Progenitor cell of endocrine pancreas (in vitro differentiated cells): ENCODE results near the gene ABCG5. TPM values are rescaled to one million over a fixed set of nuclear protein-coding genes. Genes with fewer than 3 reads are reported as not detected.

Source experiments
- DNase-seq: peaks from one replicate; pipeline ENCODE4 v3.0.0; 2021; ENCODE audit warnings: low spot score; ENCODE audit not compliant: unreplicated experiment
- H3K27ac Mint-ChIP-seq: 2 replicates; pipeline ENCODE4 v1.8.0; 2021; ENCODE audit warnings: mild to moderate bottlenecking, moderate library complexity, mixed read lengths
- H3K27me3 Mint-ChIP-seq: 2 replicates; pipeline ENCODE4 v1.8.0; 2021; ENCODE audit warnings: mixed read lengths
- H3K36me3 Mint-ChIP-seq: 2 replicates; pipeline ENCODE4 v1.8.0; 2022; ENCODE audit warnings: mixed read lengths; ENCODE audit not compliant: insufficient read depth
- H3K4me1 Mint-ChIP-seq: 2 replicates; pipeline ENCODE4 v1.8.0; 2021; ENCODE audit warnings: low read depth, mixed read lengths
- H3K4me3 Mint-ChIP-seq: 2 replicates; pipeline ENCODE4 v1.8.0; 2021; ENCODE audit warnings: low read depth, mild to moderate bottlenecking, moderate library complexity, mixed read lengths
- H3K9me3 Mint-ChIP-seq: 2 replicates; pipeline ENCODE4 v1.8.0; 2021; ENCODE audit warnings: low read depth, mixed read lengths
- CTCF ChIP-seq: fragments of 200-600 bp; sonication (generic); IDR thresholded peaks from one replicate; pipeline ENCODE4 v1.5.0; 2021; ENCODE audit warnings: antibody characterized with exemption, mild to moderate bottlenecking; ENCODE audit not compliant: unreplicated experiment
- total RNA-seq: library from RNA; stranded (reverse); gene quantifications from 2 replicates; pipeline ENCODE4 v1.2.1, GENCODE V29; 2021

Gene ABCG5
- total RNA-seq, 1 donor from 2014 or later, result not detected

GRCh38 chr2:43796206-43796605 is 42.4 kb downstream of the ABCG5 start:
- no peaks in the 10 kb centered on the region for H3K9me3 Mint-ChIP-seq
- no peak for DNase-seq
- H3K27ac Mint-ChIP-seq, result no peak overlapping the region
- TF ChIP-seq CTCF, result no peak
- H3K4me1 Mint-ChIP-seq, result peaks cover 12% of the 10 kb centered on the region
- H3K27me3 Mint-ChIP-seq, result no peaks in the 10 kb centered on the region
- peaks cover 7% of the 10 kb centered on the region for H3K36me3 Mint-ChIP-seq
- H3K4me3 Mint-ChIP-seq, result no peak overlapping the region

- no peak overlapping the region for H3K27ac Mint-ChIP-seq
- no peak overlapping the region for H3K4me3 Mint-ChIP-seq
- DNase-seq, result no peak
- no peaks in the 10 kb centered on the region for H3K9me3 Mint-ChIP-seq
- no peak for TF ChIP-seq CTCF
- H3K36me3 Mint-ChIP-seq, result peaks cover 12% of the 10 kb centered on the region
- no peaks in the 10 kb centered on the region for H3K27me3 Mint-ChIP-seq
- peaks cover 4% of the 10 kb centered on the region for H3K4me1 Mint-ChIP-seq
Observed at GRCh38 chr2:43794956-43795355, 43.7 kb downstream of the ABCG5 start.

- H3K4me3 Mint-ChIP-seq, result no peak overlapping the region
- peaks cover 1% of the 10 kb centered on the region for H3K4me1 Mint-ChIP-seq
- no peak overlapping the region for H3K27ac Mint-ChIP-seq
- no peak for TF ChIP-seq CTCF
- no peaks in the 10 kb centered on the region for H3K9me3 Mint-ChIP-seq
- peaks cover 15% of the 10 kb centered on the region for H3K36me3 Mint-ChIP-seq
- DNase-seq, result no peak
- no peaks in the 10 kb centered on the region for H3K27me3 Mint-ChIP-seq
Observed at GRCh38 chr2:43792653-43793052, 46.0 kb downstream of the ABCG5 start.

GRCh38 chr2:43791035-43791765 is 47.4 kb downstream of the ABCG5 start:
- no peaks in the 10 kb centered on the region for H3K27me3 Mint-ChIP-seq
- peaks cover 15% of the 10 kb centered on the region for H3K36me3 Mint-ChIP-seq
- no peak overlapping the region for H3K4me3 Mint-ChIP-seq
- H3K9me3 Mint-ChIP-seq, result no peaks in the 10 kb centered on the region
- TF ChIP-seq CTCF, result no peak
- DNase-seq, result no peak
- H3K27ac Mint-ChIP-seq, result peak overlapping the region; percentile 69
- H3K4me1 Mint-ChIP-seq, result no peaks in the 10 kb centered on the region

GRCh38 chr2:43790147-43790546 is 48.5 kb downstream of the ABCG5 start:
- no peak overlapping the region for H3K27ac Mint-ChIP-seq
- DNase-seq, result no peak
- H3K36me3 Mint-ChIP-seq, result peaks cover 13% of the 10 kb centered on the region
- H3K4me1 Mint-ChIP-seq, result no peaks in the 10 kb centered on the region
- no peak for TF ChIP-seq CTCF
- no peak overlapping the region for H3K4me3 Mint-ChIP-seq
- H3K9me3 Mint-ChIP-seq, result no peaks in the 10 kb centered on the region
- no peaks in the 10 kb centered on the region for H3K27me3 Mint-ChIP-seq
